SK-N-SH (cell line): ENCODE data around the gene UNC79. TPM values are rescaled to one million over a fixed set of nuclear protein-coding genes. Genes with fewer than 3 reads are reported as not detected.

Experiments
- CTCF ChIA-PET: fragments of 300-600, 350-600 bp; formaldehyde crosslinking; extraction: SDS; loops from one replicate; lab custom pipeline; 2021; lab: Yijun Ruan, JAX
- POLR2A ChIA-PET: fragments of 350-600 bp; sonication (Branson Sonifier 250); formaldehyde crosslinking; extraction: SDS; loops from one replicate; lab custom pipeline; 2020; ENCODE audit warnings: antibody characterized with exemption, inconsistent platforms; lab: Yijun Ruan, JAX
- DNase-seq: peaks from one replicate; pipeline ENCODE4 v3.0.0; 2012
- H2AFZ ChIP-seq: fragments of 200-600 bp; sonication (generic); 2 replicates; pipeline ENCODE4 v1.8.1; 2016; ENCODE audit warnings: antibody characterized with exemption, mild to moderate bottlenecking, low read depth
- H3F3A ChIP-seq: fragments of 200-600 bp; sonication (generic); replicated peaks from 2 replicates; pipeline ENCODE3; 2016; ENCODE audit warnings: antibody characterized with exemption, mild to moderate bottlenecking; ENCODE audit not compliant: insufficient read depth
- H3K27ac ChIP-seq, 2 experiments: fragments of 200-500 bp in 1 of 2; fragments of 200-600 bp in 1 of 2; sonication (Bioruptor generic) in 1 of 2; sonication (generic), shearing (Covaris generic) in 1 of 2; 2 replicates each; pipeline versions ENCODE4 v1.5.1 to v1.6.1; 2014 to 2016; ENCODE audit warnings: low read depth in 2 of 2, inconsistent platforms in 1 of 2, low read length in 1 of 2, mild to moderate bottlenecking in 1 of 2, mixed read lengths in 1 of 2
- H3K27me3 ChIP-seq: fragments of 200-600 bp; sonication (generic), shearing (Covaris generic); 2 replicates; pipeline ENCODE4 v1.6.1; 2016; ENCODE audit warnings: mixed run types; ENCODE audit not compliant: insufficient read depth
- H3K36me3 ChIP-seq, 2 experiments: fragments of 200-500 bp in 1 of 2; fragments of 200-600 bp in 1 of 2; sonication (Bioruptor generic) in 1 of 2; sonication (generic) in 1 of 2; replicated peaks in 1 of 2; 2 replicates each; pipeline versions ENCODE3 to v1.5.1; 2014 to 2016; ENCODE audit warnings: low read length in 1 of 2, mild to moderate bottlenecking in 1 of 2; ENCODE audit not compliant: insufficient read depth in 2 of 2, control insufficient read depth in 1 of 2
- H3K4me1 ChIP-seq, 2 experiments: fragments of 200-500 bp in 1 of 2; fragments of 200-600 bp in 1 of 2; sonication (Bioruptor generic) in 1 of 2; sonication (generic), shearing (Covaris generic) in 1 of 2; 2 replicates each; pipeline versions ENCODE4 v1.5.1 to v1.6.1; 2014 to 2016; ENCODE audit warnings: low read depth in 1 of 2, low read length in 1 of 2, mixed run types in 1 of 2; ENCODE audit not compliant: insufficient read depth in 2 of 2, control insufficient read depth in 1 of 2
- H3K4me2 ChIP-seq: fragments of 200-600 bp; sonication (generic), shearing (Covaris generic); 2 replicates; pipeline ENCODE4 v1.6.1; 2017; ENCODE audit warnings: mixed run types
- H3K4me3 ChIP-seq, 2 experiments: fragments of 200-500 bp in 1 of 2; fragments of 200-600 bp in 1 of 2; sonication (Bioruptor generic) in 1 of 2; sonication (generic), shearing (Covaris generic) in 1 of 2; 2 replicates each; pipeline versions ENCODE4 v1.5.1 to v1.8.1; 2014 to 2016; ENCODE audit warnings: low read depth in 2 of 2, inconsistent platforms in 1 of 2, low read length in 1 of 2, mild to moderate bottlenecking in 1 of 2, mixed read lengths in 1 of 2, moderate library complexity in 1 of 2
- H3K79me2 ChIP-seq: fragments of 200-600 bp; sonication (generic); 2 replicates; pipeline ENCODE4 v1.8.1; 2017; ENCODE audit warnings: mild to moderate bottlenecking; ENCODE audit not compliant: insufficient read depth
- H3K9ac ChIP-seq: fragments of 200-600 bp; sonication (generic); 2 replicates; pipeline ENCODE4 v1.6.1; 2017; ENCODE audit warnings: mixed run types
- H3K9me2 ChIP-seq: fragments of 200-600 bp; sonication (generic); 2 replicates; pipeline ENCODE4 v1.6.1; 2017; ENCODE audit warnings: mixed run types
- H3K9me3 ChIP-seq: fragments of 200-600 bp; sonication (generic); 2 replicates; pipeline ENCODE4 v1.6.1; 2017; ENCODE audit warnings: mixed run types, mild to moderate bottlenecking, moderate library complexity
- H4K20me1 ChIP-seq: fragments of 200-600 bp; sonication (generic); 2 replicates; pipeline ENCODE4 v1.6.1; 2017; ENCODE audit warnings: mild to moderate bottlenecking, mixed run types; ENCODE audit not compliant: insufficient read depth
- CHD2 ChIP-seq: fragments of 150-350 bp; IDR thresholded peaks from 2 replicates; pipeline ENCODE4 v1.6.1; 2018; ENCODE audit warnings: low read length; ENCODE audit not compliant: partially characterized antibody
- ELF1 ChIP-seq: IDR thresholded peaks from 2 replicates; pipeline ENCODE4 v1.4.0; 2012
- EZH2phosphoT487 ChIP-seq: fragments of 200-600 bp; sonication (generic); IDR thresholded peaks from 2 replicates; pipeline ENCODE4 v1.6.1; 2017; ENCODE audit warnings: low read depth, mixed run types, mild to moderate bottlenecking, antibody characterized with exemption, moderate library complexity, borderline replicate concordance
- FOXJ3 ChIP-seq: sonication (generic); formaldehyde crosslinking; IDR thresholded peaks from 2 replicates; pipeline ENCODE4 v1.5.1; 2020; ENCODE audit warnings: mild to moderate bottlenecking, missing genetic modification reagents
- FOXM1 ChIP-seq: IDR thresholded peaks from 2 replicates; pipeline ENCODE4 v1.4.0; 2012; ENCODE audit warnings: low read depth, mild to moderate bottlenecking
- NRF1 ChIP-seq: IDR thresholded peaks from 2 replicates; pipeline ENCODE4 v1.6.1; 2012; ENCODE audit warnings: low read depth, mild to moderate bottlenecking, low read length
- RCOR1 ChIP-seq: fragments of 150-350 bp; IDR thresholded peaks from 2 replicates; pipeline ENCODE4 v1.6.1; 2017; ENCODE audit warnings: antibody characterized with exemption, low read length
- SIN3A ChIP-seq: IDR thresholded peaks from 2 replicates; pipeline ENCODE4 v1.6.1; 2012; ENCODE audit warnings: low read depth, mild to moderate bottlenecking, low read length, moderate library complexity, borderline replicate concordance
- TAF1 ChIP-seq: IDR thresholded peaks from 2 replicates; pipeline ENCODE4 v1.6.1; 2012; ENCODE audit warnings: low read depth, mild to moderate bottlenecking, low read length, moderate library complexity, borderline replicate concordance
- TCF12 ChIP-seq: IDR thresholded peaks from 2 replicates; pipeline ENCODE4 v1.4.0; 2012
- TEAD4 ChIP-seq: IDR thresholded peaks from 2 replicates; pipeline ENCODE4 v1.4.0; 2012; ENCODE audit warnings: mild to moderate bottlenecking, borderline replicate concordance; ENCODE audit not compliant: insufficient read depth
- YY1 ChIP-seq: IDR thresholded peaks from 2 replicates; pipeline ENCODE4 v1.4.0; 2012; ENCODE audit warnings: low read depth, mild to moderate bottlenecking
- WGBS: methylation state at CpG from one replicate; pipeline ENCODE4 v1.1.6; 2017; ENCODE audit warnings: low lambda C conversion rate; 5-methylcytosine and 5-hydroxymethylcytosine counted together
- polyA plus RNA-seq, 3 experiments: library from polyadenylated mRNA; depleted of rRNA; stranded (reverse); fragments of >200 nt; gene quantifications; 2 replicates each; pipeline ENCODE4 v1.2.3, GENCODE V29; 2012
- TF ChIP-seq, protein P1 (sequence below): IDR thresholded peaks from 2 replicates; pipeline ENCODE4 v1.4.0; 2012; ENCODE audit warnings: low read depth, borderline replicate concordance
- TF ChIP-seq, protein P2 (sequence below): IDR thresholded peaks from 2 replicates; pipeline ENCODE4 v1.6.1; 2012; ENCODE audit warnings: mild to moderate bottlenecking, low read depth, low read length, moderate library complexity
- TF ChIP-seq, protein P3 (sequence below): fragments of 200-600 bp; sonication (generic); IDR thresholded peaks from 2 replicates; pipeline ENCODE4 v1.6.1; 2017; ENCODE audit warnings: antibody characterized with exemption, mild to moderate bottlenecking, moderate library complexity
- TF ChIP-seq, protein P4 (sequence below): IDR thresholded peaks from 2 replicates; pipeline ENCODE4 v1.4.0; 2012; ENCODE audit warnings: low read depth
- TF ChIP-seq, protein P5 (sequence below): IDR thresholded peaks from 2 replicates; pipeline ENCODE4 v1.4.0; 2012; ENCODE audit warnings: low read depth, borderline replicate concordance
- TF ChIP-seq, protein P6 (sequence below): IDR thresholded peaks from 2 replicates; pipeline ENCODE4; 2012

Gene UNC79
- polyA plus RNA-seq, 1 of the 3 experiments (the other 2 are of a cell fraction): 0.10 TPM

DNA sequence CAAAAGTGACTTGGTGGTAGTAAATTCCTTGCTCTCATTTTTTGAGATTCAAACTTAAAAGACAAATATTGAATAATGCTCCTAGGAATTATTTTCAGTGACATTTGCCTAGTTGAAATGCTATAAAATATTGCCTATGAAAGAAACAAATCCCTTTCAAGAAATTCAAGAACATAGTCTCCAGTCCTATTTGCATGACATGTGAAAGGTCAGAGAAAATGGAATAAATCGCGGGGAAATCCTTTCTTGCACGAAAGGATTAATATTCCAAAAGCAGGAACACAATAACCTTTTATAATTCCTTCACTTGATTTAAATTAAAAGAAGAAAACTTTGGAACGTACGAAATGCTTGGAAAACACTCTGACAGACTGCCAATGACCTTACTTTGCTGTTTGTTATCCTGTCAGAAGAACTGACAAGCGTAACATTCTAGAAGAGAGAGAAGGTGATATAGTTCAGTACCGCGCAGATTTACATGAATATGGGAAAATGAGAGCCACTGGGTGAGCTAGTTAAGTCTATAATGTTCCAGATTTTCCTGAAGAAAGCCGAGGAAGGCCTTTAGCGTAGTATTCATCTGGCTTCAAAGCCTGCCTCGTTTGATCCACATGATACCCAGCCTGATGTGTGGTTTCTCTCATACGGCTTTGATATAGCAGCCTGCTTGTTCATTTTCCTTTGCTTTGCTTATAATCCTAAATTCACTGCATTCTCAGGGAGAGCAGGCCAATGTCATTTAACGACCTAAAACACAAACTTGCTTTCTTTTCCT is 254.6 kb downstream of the UNC79 start:
- Histone ChIP-seq H3K79me2 (no peaks in the 10 kb centered on the region), H3K27ac (no peak overlapping the region), H3F3A (no peaks in the 10 kb centered on the region), H3K9ac (no peak overlapping the region), H3K9me3 (0 out of 2 replicates have a peak, but pooled peaks cover 4% of the 10 kb centered on the region), H3K4me2 (no peak overlapping the region), H3K36me3 (no peaks in the 10 kb centered on the region), H3K4me3 (no peak overlapping the region), H3K27me3 (no peaks in the 10 kb centered on the region), H4K20me1 (no peaks in the 10 kb centered on the region), H3K4me1 (peaks cover 0 to 3% of the 10 kb centered on the region in 2 experiments; a peak in 2 of 4 replicates), H3K9me2 (no peaks in the 10 kb centered on the region), H2AFZ (no peak overlapping the region)
- WGBS: 35% methylated on average over 13 of the region's 13 CpGs
- DNase-seq: no peak
- POLR2A ChIA-PET: no interaction called here
- TF ChIP-seq ELF1 (no peak), NRF1 (no peak), TAF1 (no peak), TEAD4 (no peak), FOXJ3 (CRISPR knock-in tag) (no peak), RCOR1 (no peak), EZH2phosphoT487 (no peak), TCF12 (no peak), YY1 (no peak), CHD2 (no peak), FOXM1 (no peak), SIN3A (no peak)
- TF ChIP-seq, protein P1, sequence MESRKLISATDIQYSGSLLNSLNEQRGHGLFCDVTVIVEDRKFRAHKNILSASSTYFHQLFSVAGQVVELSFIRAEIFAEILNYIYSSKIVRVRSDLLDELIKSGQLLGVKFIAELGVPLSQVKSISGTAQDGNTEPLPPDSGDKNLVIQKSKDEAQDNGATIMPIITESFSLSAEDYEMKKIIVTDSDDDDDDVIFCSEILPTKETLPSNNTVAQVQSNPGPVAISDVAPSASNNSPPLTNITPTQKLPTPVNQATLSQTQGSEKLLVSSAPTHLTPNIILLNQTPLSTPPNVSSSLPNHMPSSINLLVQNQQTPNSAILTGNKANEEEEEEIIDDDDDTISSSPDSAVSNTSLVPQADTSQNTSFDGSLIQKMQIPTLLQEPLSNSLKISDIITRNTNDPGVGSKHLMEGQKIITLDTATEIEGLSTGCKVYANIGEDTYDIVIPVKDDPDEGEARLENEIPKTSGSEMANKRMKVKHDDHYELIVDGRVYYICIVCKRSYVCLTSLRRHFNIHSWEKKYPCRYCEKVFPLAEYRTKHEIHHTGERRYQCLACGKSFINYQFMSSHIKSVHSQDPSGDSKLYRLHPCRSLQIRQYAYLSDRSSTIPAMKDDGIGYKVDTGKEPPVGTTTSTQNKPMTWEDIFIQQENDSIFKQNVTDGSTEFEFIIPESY: no peak
- TF ChIP-seq, protein P2, sequence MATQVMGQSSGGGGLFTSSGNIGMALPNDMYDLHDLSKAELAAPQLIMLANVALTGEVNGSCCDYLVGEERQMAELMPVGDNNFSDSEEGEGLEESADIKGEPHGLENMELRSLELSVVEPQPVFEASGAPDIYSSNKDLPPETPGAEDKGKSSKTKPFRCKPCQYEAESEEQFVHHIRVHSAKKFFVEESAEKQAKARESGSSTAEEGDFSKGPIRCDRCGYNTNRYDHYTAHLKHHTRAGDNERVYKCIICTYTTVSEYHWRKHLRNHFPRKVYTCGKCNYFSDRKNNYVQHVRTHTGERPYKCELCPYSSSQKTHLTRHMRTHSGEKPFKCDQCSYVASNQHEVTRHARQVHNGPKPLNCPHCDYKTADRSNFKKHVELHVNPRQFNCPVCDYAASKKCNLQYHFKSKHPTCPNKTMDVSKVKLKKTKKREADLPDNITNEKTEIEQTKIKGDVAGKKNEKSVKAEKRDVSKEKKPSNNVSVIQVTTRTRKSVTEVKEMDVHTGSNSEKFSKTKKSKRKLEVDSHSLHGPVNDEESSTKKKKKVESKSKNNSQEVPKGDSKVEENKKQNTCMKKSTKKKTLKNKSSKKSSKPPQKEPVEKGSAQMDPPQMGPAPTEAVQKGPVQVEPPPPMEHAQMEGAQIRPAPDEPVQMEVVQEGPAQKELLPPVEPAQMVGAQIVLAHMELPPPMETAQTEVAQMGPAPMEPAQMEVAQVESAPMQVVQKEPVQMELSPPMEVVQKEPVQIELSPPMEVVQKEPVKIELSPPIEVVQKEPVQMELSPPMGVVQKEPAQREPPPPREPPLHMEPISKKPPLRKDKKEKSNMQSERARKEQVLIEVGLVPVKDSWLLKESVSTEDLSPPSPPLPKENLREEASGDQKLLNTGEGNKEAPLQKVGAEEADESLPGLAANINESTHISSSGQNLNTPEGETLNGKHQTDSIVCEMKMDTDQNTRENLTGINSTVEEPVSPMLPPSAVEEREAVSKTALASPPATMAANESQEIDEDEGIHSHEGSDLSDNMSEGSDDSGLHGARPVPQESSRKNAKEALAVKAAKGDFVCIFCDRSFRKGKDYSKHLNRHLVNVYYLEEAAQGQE: no peak
- TF ChIP-seq, protein P3, sequence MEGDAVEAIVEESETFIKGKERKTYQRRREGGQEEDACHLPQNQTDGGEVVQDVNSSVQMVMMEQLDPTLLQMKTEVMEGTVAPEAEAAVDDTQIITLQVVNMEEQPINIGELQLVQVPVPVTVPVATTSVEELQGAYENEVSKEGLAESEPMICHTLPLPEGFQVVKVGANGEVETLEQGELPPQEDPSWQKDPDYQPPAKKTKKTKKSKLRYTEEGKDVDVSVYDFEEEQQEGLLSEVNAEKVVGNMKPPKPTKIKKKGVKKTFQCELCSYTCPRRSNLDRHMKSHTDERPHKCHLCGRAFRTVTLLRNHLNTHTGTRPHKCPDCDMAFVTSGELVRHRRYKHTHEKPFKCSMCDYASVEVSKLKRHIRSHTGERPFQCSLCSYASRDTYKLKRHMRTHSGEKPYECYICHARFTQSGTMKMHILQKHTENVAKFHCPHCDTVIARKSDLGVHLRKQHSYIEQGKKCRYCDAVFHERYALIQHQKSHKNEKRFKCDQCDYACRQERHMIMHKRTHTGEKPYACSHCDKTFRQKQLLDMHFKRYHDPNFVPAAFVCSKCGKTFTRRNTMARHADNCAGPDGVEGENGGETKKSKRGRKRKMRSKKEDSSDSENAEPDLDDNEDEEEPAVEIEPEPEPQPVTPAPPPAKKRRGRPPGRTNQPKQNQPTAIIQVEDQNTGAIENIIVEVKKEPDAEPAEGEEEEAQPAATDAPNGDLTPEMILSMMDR: no peak
- TF ChIP-seq, protein P4, sequence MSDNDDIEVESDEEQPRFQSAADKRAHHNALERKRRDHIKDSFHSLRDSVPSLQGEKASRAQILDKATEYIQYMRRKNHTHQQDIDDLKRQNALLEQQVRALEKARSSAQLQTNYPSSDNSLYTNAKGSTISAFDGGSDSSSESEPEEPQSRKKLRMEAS: no peak
- TF ChIP-seq, protein P5, sequence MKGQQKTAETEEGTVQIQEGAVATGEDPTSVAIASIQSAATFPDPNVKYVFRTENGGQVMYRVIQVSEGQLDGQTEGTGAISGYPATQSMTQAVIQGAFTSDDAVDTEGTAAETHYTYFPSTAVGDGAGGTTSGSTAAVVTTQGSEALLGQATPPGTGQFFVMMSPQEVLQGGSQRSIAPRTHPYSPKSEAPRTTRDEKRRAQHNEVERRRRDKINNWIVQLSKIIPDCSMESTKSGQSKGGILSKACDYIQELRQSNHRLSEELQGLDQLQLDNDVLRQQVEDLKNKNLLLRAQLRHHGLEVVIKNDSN: no peak
- TF ChIP-seq, protein P6, sequence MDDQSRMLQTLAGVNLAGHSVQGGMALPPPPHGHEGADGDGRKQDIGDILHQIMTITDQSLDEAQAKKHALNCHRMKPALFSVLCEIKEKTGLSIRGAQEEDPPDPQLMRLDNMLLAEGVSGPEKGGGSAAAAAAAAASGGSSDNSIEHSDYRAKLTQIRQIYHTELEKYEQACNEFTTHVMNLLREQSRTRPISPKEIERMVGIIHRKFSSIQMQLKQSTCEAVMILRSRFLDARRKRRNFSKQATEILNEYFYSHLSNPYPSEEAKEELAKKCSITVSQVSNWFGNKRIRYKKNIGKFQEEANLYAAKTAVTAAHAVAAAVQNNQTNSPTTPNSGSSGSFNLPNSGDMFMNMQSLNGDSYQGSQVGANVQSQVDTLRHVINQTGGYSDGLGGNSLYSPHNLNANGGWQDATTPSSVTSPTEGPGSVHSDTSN: no peak
- CTCF ChIA-PET: interaction anchor here (0.8 to 2.2 kb wide), 4 partner anchors 11 to 103 kb away, joined by 3 to 8 read pairs (median 4); partner anchors contain the start of gene PRIMA1
